ENCODE results near the gene PRKCE. TPM values are rescaled to one million over a fixed set of nuclear protein-coding genes. Genes with fewer than 3 reads are reported as not detected.

Gene PRKCE
- total RNA-seq, 1 experiment from 2014 or later = 14.0 TPM

- TF ChIP-seq REST (IDR thresholded peaks at IDR 0.05; ENCODE audit: insufficient read depth in 1 of 2, low read depth in 2 of 2, low read length in 1 of 2) (no peak), TCF7L2 (IDR thresholded peaks at IDR 0.05; ENCODE audit: low read depth, low read length) (0 out of 2 replicates have a peak, but pooled peaks have one; percentile 20), SIN3A (IDR thresholded peaks at IDR 0.05; ENCODE audit: borderline replicate concordance, insufficient read depth, low read depth, low read length) (no peak; the same call in 1 of the 2 replicates), POLR2AphosphoS5 (IDR thresholded peaks at IDR 0.05; ENCODE audit: low read depth, low read length) (peak; percentile 87)
- TF ChIP-seq, protein P1, sequence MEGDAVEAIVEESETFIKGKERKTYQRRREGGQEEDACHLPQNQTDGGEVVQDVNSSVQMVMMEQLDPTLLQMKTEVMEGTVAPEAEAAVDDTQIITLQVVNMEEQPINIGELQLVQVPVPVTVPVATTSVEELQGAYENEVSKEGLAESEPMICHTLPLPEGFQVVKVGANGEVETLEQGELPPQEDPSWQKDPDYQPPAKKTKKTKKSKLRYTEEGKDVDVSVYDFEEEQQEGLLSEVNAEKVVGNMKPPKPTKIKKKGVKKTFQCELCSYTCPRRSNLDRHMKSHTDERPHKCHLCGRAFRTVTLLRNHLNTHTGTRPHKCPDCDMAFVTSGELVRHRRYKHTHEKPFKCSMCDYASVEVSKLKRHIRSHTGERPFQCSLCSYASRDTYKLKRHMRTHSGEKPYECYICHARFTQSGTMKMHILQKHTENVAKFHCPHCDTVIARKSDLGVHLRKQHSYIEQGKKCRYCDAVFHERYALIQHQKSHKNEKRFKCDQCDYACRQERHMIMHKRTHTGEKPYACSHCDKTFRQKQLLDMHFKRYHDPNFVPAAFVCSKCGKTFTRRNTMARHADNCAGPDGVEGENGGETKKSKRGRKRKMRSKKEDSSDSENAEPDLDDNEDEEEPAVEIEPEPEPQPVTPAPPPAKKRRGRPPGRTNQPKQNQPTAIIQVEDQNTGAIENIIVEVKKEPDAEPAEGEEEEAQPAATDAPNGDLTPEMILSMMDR (IDR thresholded peaks at IDR 0.05) = no peak
- CTCF ChIA-PET = interaction anchor here (0.7 to 1.2 kb wide), 2 partner anchors 91 to 323 kb away, joined by 3 to 7 read pairs; no protein-coding TSS in a partner anchor
- intact Hi-C loops (cut with micrococcal nuclease; ENCODE audit: unreplicated experiment) = no loop called here
- no peaks in the 10 kb centered on the region for H3K9me3 ChIP-seq (ENCODE audit: control insufficient read depth, insufficient read depth, low read depth, low read length)
- POLR2A ChIA-PET = interaction anchor here (0.7 to 1.2 kb wide), 2 partner anchors 26 to 1154 kb away, joined by 3 to 9 read pairs; no protein-coding TSS in a partner anchor
- peak; percentile 88 for DNase-seq (ENCODE audit: low read depth, low spot score)
- no peaks in the 10 kb centered on the region for H3K27me3 ChIP-seq (ENCODE audit: control insufficient read depth, insufficient read depth, low read length)
- H3K36me3 ChIP-seq (ENCODE audit: control insufficient read depth, insufficient read depth, low read length) = no peaks in the 10 kb centered on the region; the same call in 1 of the 2 replicates
- H3K4me3 ChIP-seq (ENCODE audit: low read depth in 2 of 2, low read length in 2 of 2) = peak within 1 kb of the TSS; percentile 78 to 97
- in situ Hi-C loops (cut with HindIII; ENCODE audit: low pct_unique_long_range_greater_than_20kb, low sequenced_read_pairs) = no loop called here
- no TSS peak for BruUV-seq (replicated peaks)
- peaks cover 14% of the 10 kb centered on the region for H3K4me1 ChIP-seq (ENCODE audit: control insufficient read depth, insufficient read depth, low read length)
- H3K27ac ChIP-seq (ENCODE audit: low read length) = peak within 1 kb of the TSS; percentile 85
- ATAC-seq = peak; percentile 99
Measured at GRCh38 chr2:45611020-45611859, 40.2 kb upstream of the PRKCE start, which contains the start of gene SRBD1. Gene SRBD1, minus strand, starts transcription at chr2:45611267. Its CDS starts 5,826 bp downstream, at chr2:45605441.

DNA sequence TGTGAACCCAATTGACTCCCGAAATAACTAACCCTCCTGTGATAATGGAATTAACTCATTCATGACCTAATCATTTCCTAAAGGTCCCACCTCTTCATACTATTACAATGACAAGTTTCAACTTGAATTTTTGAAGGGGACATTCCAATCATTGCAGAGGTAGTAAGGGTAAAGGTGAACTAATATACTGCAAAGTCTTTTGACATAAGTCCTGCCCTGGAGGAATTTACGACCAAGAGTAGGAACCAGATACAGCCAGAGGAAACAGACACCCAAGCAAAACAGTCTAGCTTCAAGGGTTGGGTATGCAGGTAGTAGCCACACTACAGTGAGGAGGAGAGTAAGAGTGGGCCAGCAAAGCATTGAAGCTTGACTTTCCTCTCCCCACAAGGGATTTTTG lies 39.2 kb upstream of the PRKCE start:
- no peak for TF ChIP-seq SIN3A (IDR thresholded peaks at IDR 0.05; ENCODE audit: borderline replicate concordance, insufficient read depth, low read depth, low read length)
- TF ChIP-seq POLR2AphosphoS5 (IDR thresholded peaks at IDR 0.05; ENCODE audit: low read depth, low read length) = no peak
- TF ChIP-seq TCF7L2 (IDR thresholded peaks at IDR 0.05; ENCODE audit: low read depth, low read length) = no peak
- TF ChIP-seq, protein P1 (IDR thresholded peaks at IDR 0.05) = no peak
- TF ChIP-seq REST (IDR thresholded peaks at IDR 0.05; ENCODE audit: insufficient read depth in 1 of 2, low read depth in 2 of 2, low read length in 1 of 2) = no peak
- no peaks in the 10 kb centered on the region for H3K9me3 ChIP-seq (ENCODE audit: control insufficient read depth, insufficient read depth, low read depth, low read length)
- no peak for ATAC-seq
- H3K27me3 ChIP-seq (ENCODE audit: control insufficient read depth, insufficient read depth, low read length) = no peaks in the 10 kb centered on the region
- ChIA-PET CTCF (no interaction called here), POLR2A (no interaction called here)
- no peaks in the 10 kb centered on the region; the same call in 1 of the 2 replicates for H3K36me3 ChIP-seq (ENCODE audit: control insufficient read depth, insufficient read depth, low read length)
- intact Hi-C loops (cut with micrococcal nuclease; ENCODE audit: unreplicated experiment) (no loop called here), in situ Hi-C loops (cut with HindIII; ENCODE audit: low pct_unique_long_range_greater_than_20kb, low sequenced_read_pairs) (no loop called here)
- BruUV-seq (replicated peaks) = no TSS peak
- no peak overlapping the region for H3K4me3 ChIP-seq (ENCODE audit: low read depth in 2 of 2, low read length in 2 of 2)
- H3K27ac ChIP-seq (ENCODE audit: low read length) = peak overlapping the region; percentile 85; the same call in 1 of the 2 replicates
- peaks cover 18% of the 10 kb centered on the region for H3K4me1 ChIP-seq (ENCODE audit: control insufficient read depth, insufficient read depth, low read length)
- DNase-seq (ENCODE audit: low read depth, low spot score) = no peak
